ENCODE data around the gene MUC6. TPM values are rescaled to one million over a fixed set of nuclear protein-coding genes. Genes with fewer than 3 reads are reported as not detected.

MUC6 gene
- total RNA-seq, 4 donors from 2014 or later, result not detected

- Histone ChIP-seq H3K4me3 (no peak overlapping the region), H3K4me1 (peaks cover 6 to 8% of the 10 kb centered on the region in 2 donors), H3K9me3 (no peaks in the 10 kb centered on the region), H3K27ac (no peak overlapping the region), H3K27me3 (no peaks in the 10 kb centered on the region), H3K36me3 (no peaks in the 10 kb centered on the region)
- ATAC-seq (no peak), DNase-seq (no peak)
- no peak for TF ChIP-seq CTCF (IDR thresholded peaks at IDR 0.05 in 4 of 5, conservative IDR thresholded peaks at IDR 0.05 in 1 of 5)
- intact Hi-C loops (cut with DNase I; ENCODE audit: low total_unique reads), result no loop called here
- in situ Hi-C loops (cut with MboI; ENCODE audit: low sequenced_read_pairs in 4 of 4), result no loop called here
Observed at GRCh38 chr11:1072821-1073231, 36.3 kb upstream of the MUC6 start.

GRCh38 chr11:1072116-1072820, 35.8 kb upstream of the MUC6 start:
- Histone ChIP-seq H3K36me3 (no peaks in the 10 kb centered on the region), H3K27me3 (no peaks in the 10 kb centered on the region), H3K4me1 (peaks cover 6 to 8% of the 10 kb centered on the region in 2 donors), H3K27ac (no peak overlapping the region), H3K4me3 (no peak overlapping the region), H3K9me3 (no peaks in the 10 kb centered on the region)
- TF ChIP-seq CTCF (IDR thresholded peaks at IDR 0.05 in 4 of 5, conservative IDR thresholded peaks at IDR 0.05 in 1 of 5) (no peak), POLR2A (IDR thresholded peaks at IDR 0.05) (no peak)
- no peak for DNase-seq
- ATAC-seq, result no peak
- in situ Hi-C loops (cut with MboI; ENCODE audit: low sequenced_read_pairs in 4 of 4), result no loop called here
- intact Hi-C loops (cut with DNase I; ENCODE audit: low total_unique reads), result no loop called here

- in situ Hi-C loops (cut with MboI; ENCODE audit: low sequenced_read_pairs in 4 of 4), result no loop called here
- H3K4me3 ChIP-seq, result no peak overlapping the region
- DNase-seq (no peak), ATAC-seq (no peak)
- no peak overlapping the region for H3K27ac ChIP-seq
- H3K4me1 ChIP-seq, result peaks cover 6 to 8% of the 10 kb centered on the region in 2 donors
- no peaks in the 10 kb centered on the region for H3K9me3 ChIP-seq
- H3K36me3 ChIP-seq, result no peaks in the 10 kb centered on the region
- TF ChIP-seq CTCF (IDR thresholded peaks at IDR 0.05 in 4 of 5, conservative IDR thresholded peaks at IDR 0.05 in 1 of 5) (no peak), POLR2A (IDR thresholded peaks at IDR 0.05) (no peak)
- intact Hi-C loops (cut with DNase I; ENCODE audit: low total_unique reads), result no loop called here
- H3K27me3 ChIP-seq, result no peaks in the 10 kb centered on the region
Observed at GRCh38 chr11:1071571-1072115, 35.1 kb upstream of the MUC6 start.

GRCh38 chr11:1070594-1071462, 34.3 kb upstream of the MUC6 start:
- H3K27me3 ChIP-seq, result peaks cover 0 to 5% (median 0%) of the 10 kb centered on the region in 3 donors
- TF ChIP-seq CTCF (IDR thresholded peaks at IDR 0.05 in 4 of 5, conservative IDR thresholded peaks at IDR 0.05 in 1 of 5) (no peak), POLR2A (IDR thresholded peaks at IDR 0.05) (no peak)

More at GRCh38 chr11:1070594-1071462, 34.3 kb upstream of the MUC6 start:
- intact Hi-C loops (cut with DNase I; ENCODE audit: low total_unique reads), result no loop called here
- in situ Hi-C loops (cut with MboI; ENCODE audit: low sequenced_read_pairs in 4 of 4), result no loop called here
- DNase-seq (no peak), ATAC-seq (no peak)
- Histone ChIP-seq H3K4me3 (no peak overlapping the region), H3K4me1 (peaks cover 6 to 8% of the 10 kb centered on the region in 2 donors), H3K36me3 (no peaks in the 10 kb centered on the region), H3K27ac (no peak overlapping the region), H3K9me3 (no peaks in the 10 kb centered on the region)
